Trophoblast cell (in vitro differentiated cells and primary cell): ENCODE results near the gene LRRTM4.

ENCODE experiments used
- DNase-seq, 2 donors: peaks; one replicate each; pipeline ENCODE4 v3.0.0-alpha.2; 2016
- H2AFZ ChIP-seq: 2 replicates; pipeline ENCODE4 v1.6.1; 2013; ENCODE audit warnings: low read length, moderate library complexity, mild to moderate bottlenecking; ENCODE audit not compliant: insufficient read depth, poor library complexity
- H2AK5ac ChIP-seq: 2 replicates; pipeline ENCODE4 v1.6.1; 2013; ENCODE audit warnings: mild to moderate bottlenecking, low read length
- H2BK120ac ChIP-seq: 2 replicates; pipeline ENCODE4 v1.6.1; 2013; ENCODE audit warnings: low read length, mild to moderate bottlenecking, moderate library complexity; ENCODE audit not compliant: insufficient read depth, poor library complexity
- H2BK12ac ChIP-seq: 2 replicates; pipeline ENCODE4 v1.6.1; 2013; ENCODE audit warnings: mild to moderate bottlenecking, low read length, moderate library complexity
- H2BK5ac ChIP-seq: 2 replicates; pipeline ENCODE4 v1.6.1; 2013; ENCODE audit warnings: low read length, low read depth, moderate library complexity, mild to moderate bottlenecking; ENCODE audit not compliant: poor library complexity
- H3K14ac ChIP-seq: 2 replicates; pipeline ENCODE4 v1.6.1; 2013; ENCODE audit warnings: mild to moderate bottlenecking, low read length
- H3K18ac ChIP-seq: 2 replicates; pipeline ENCODE4 v1.6.1; 2013; ENCODE audit warnings: mild to moderate bottlenecking, low read length
- H3K23ac ChIP-seq: 2 replicates; pipeline ENCODE4 v1.6.1; 2013; ENCODE audit warnings: low read length
- H3K27ac ChIP-seq: 2 replicates; pipeline ENCODE4 v1.5.1; 2013; ENCODE audit warnings: low read depth, mild to moderate bottlenecking, inconsistent platforms, low read length, moderate library complexity
- H3K27me3 ChIP-seq: 2 replicates; pipeline ENCODE4 v1.6.1; 2013; ENCODE audit warnings: inconsistent platforms, mild to moderate bottlenecking, low read length, moderate library complexity; ENCODE audit not compliant: insufficient read depth
- H3K36me3 ChIP-seq, 2 experiments: 1 replicate in 1 of 2; 2 replicates in 1 of 2; pipeline ENCODE4 v1.6.1; 2013; ENCODE audit warnings: low read length in 2 of 2, mild to moderate bottlenecking in 2 of 2, moderate library complexity in 1 of 2; ENCODE audit not compliant: insufficient read depth in 2 of 2, control insufficient read depth in 1 of 2
- H3K4ac ChIP-seq: 2 replicates; pipeline ENCODE4 v1.6.1; 2013; ENCODE audit warnings: low read depth, mild to moderate bottlenecking, low read length, moderate library complexity
- H3K4me1 ChIP-seq, 2 experiments: 1 replicate in 1 of 2; 2 replicates in 1 of 2; pipeline ENCODE4 v1.6.1; 2013; ENCODE audit warnings: low read length in 2 of 2, mild to moderate bottlenecking in 2 of 2, moderate library complexity in 1 of 2; ENCODE audit not compliant: insufficient read depth in 2 of 2, control insufficient read depth in 1 of 2
- H3K4me2 ChIP-seq: 2 replicates; pipeline ENCODE4 v1.6.1; 2013; ENCODE audit warnings: inconsistent platforms, mild to moderate bottlenecking, low read length, moderate library complexity
- H3K4me3 ChIP-seq: 2 replicates; pipeline ENCODE4 v1.5.1; 2013; ENCODE audit warnings: mild to moderate bottlenecking, low read depth, low read length, inconsistent platforms
- H3K79me1 ChIP-seq: one replicate; pipeline ENCODE4 v1.6.1; 2013; ENCODE audit warnings: low read length
- H3K79me2 ChIP-seq: 2 replicates; pipeline ENCODE4 v1.6.1; 2013; ENCODE audit warnings: low read length, mild to moderate bottlenecking; ENCODE audit not compliant: control insufficient read depth, insufficient read depth, poor library complexity
- H3K9ac ChIP-seq: 2 replicates; pipeline ENCODE4 v1.6.1; 2013; ENCODE audit warnings: mild to moderate bottlenecking, low read length
- H3K9me3 ChIP-seq: 2 replicates; pipeline ENCODE4 v1.6.1; 2013; ENCODE audit warnings: low read depth, mild to moderate bottlenecking, control low read depth, inconsistent platforms, low read length; ENCODE audit not compliant: insufficient read depth
- H4K12ac ChIP-seq: 2 replicates; pipeline ENCODE4 v1.6.1; 2013; ENCODE audit warnings: low read depth, mild to moderate bottlenecking, low read length, moderate library complexity
- H4K8ac ChIP-seq: 2 replicates; pipeline ENCODE4 v1.6.1; 2013; ENCODE audit warnings: low read depth, mild to moderate bottlenecking, low read length, moderate library complexity
- H4K91ac ChIP-seq: one replicate; pipeline ENCODE4 v1.6.1; 2013; ENCODE audit warnings: low read depth, mild to moderate bottlenecking, low read length, moderate library complexity
- WGBS: extraction: QIAGEN DNeasy Blood & Tissue Kit; methylation state at CpG from one replicate; pipeline ENCODE4 v1.1.7; 2013; ENCODE audit warnings: missing lambda C conversion rate; ENCODE audit not compliant: insufficient read length, insufficient coverage; ENCODE audit errors: extremely low coverage; 5-methylcytosine and 5-hydroxymethylcytosine counted together

The LRRTM4 gene

GRCh38 chr2:77398970-77399600, 123.1 kb downstream of the LRRTM4 start:
- H2AK5ac ChIP-seq: no peak overlapping the region

GRCh38 chr2:77397763-77398162, 124.4 kb downstream of the LRRTM4 start:
- Histone ChIP-seq H3K4me2 (no peak overlapping the region), H2AK5ac (no peak overlapping the region), H2BK12ac (no peak overlapping the region), H2AFZ (no peak overlapping the region), H3K14ac (no peak overlapping the region), H3K27ac (no peak overlapping the region), H3K4me1 (no peaks in the 10 kb centered on the region), H4K12ac (no peak overlapping the region), H3K4me3 (no peak overlapping the region), H3K9me3 (no peaks in the 10 kb centered on the region), H3K9ac (no peak overlapping the region), H4K8ac (no peak overlapping the region), H3K79me2 (no peaks in the 10 kb centered on the region), H3K27me3 (no peaks in the 10 kb centered on the region), H3K36me3 (no peaks in the 10 kb centered on the region), H4K91ac (no peak overlapping the region), H3K23ac (no peak overlapping the region), H2BK5ac (no peak overlapping the region), H3K18ac (no peak overlapping the region), H3K4ac (no peak overlapping the region), H3K79me1 (no peaks in the 10 kb centered on the region), H2BK120ac (no peak overlapping the region)
- DNase-seq: peak; percentile 1 to 39
- no CpG with 5 or more reads among the region's 2 CpGs for WGBS

More at GRCh38 chr2:77398970-77399600, 123.1 kb downstream of the LRRTM4 start:
- H3K4me1 ChIP-seq: no peaks in the 10 kb centered on the region
- H2BK5ac ChIP-seq: no peak overlapping the region
- H4K91ac ChIP-seq: no peak overlapping the region
- no peak overlapping the region for H3K4ac ChIP-seq
- WGBS: no CpG with 5 or more reads among the region's 4 CpGs
- no peak overlapping the region for H2BK12ac ChIP-seq
- H3K4me2 ChIP-seq: no peak overlapping the region
- H3K79me2 ChIP-seq: no peaks in the 10 kb centered on the region
- H3K14ac ChIP-seq: no peak overlapping the region
- no peak overlapping the region for H3K23ac ChIP-seq
- H4K8ac ChIP-seq: no peak overlapping the region
- H3K9me3 ChIP-seq: no peaks in the 10 kb centered on the region
- H2BK120ac ChIP-seq: no peak overlapping the region
- no peaks in the 10 kb centered on the region for H3K79me1 ChIP-seq
- H3K27ac ChIP-seq: no peak overlapping the region
- DNase-seq: no peak
- H4K12ac ChIP-seq: no peak overlapping the region
- no peaks in the 10 kb centered on the region for H3K27me3 ChIP-seq
- no peak overlapping the region for H3K18ac ChIP-seq
- H3K4me3 ChIP-seq: no peak overlapping the region
- no peak overlapping the region for H3K9ac ChIP-seq
- H3K36me3 ChIP-seq: no peaks in the 10 kb centered on the region
- H2AFZ ChIP-seq: no peak overlapping the region

GRCh38 chr2:77395011-77395410, 127.2 kb downstream of the LRRTM4 start:
- H3K36me3 ChIP-seq: no peaks in the 10 kb centered on the region
- no CpG with 5 or more reads among the region's 1 CpG for WGBS
- no peak overlapping the region for H2BK12ac ChIP-seq
- DNase-seq: no peak
- H3K18ac ChIP-seq: no peak overlapping the region
- H2BK120ac ChIP-seq: no peak overlapping the region
- no peak overlapping the region for H3K4me3 ChIP-seq
- no peaks in the 10 kb centered on the region for H3K79me1 ChIP-seq
- no peak overlapping the region for H3K4me2 ChIP-seq
- H2BK5ac ChIP-seq: no peak overlapping the region
- no peak overlapping the region for H3K14ac ChIP-seq
- no peak overlapping the region for H3K23ac ChIP-seq
- no peak overlapping the region for H2AK5ac ChIP-seq
- H3K9me3 ChIP-seq: no peaks in the 10 kb centered on the region
- H4K8ac ChIP-seq: no peak overlapping the region
- no peak overlapping the region for H4K12ac ChIP-seq
- H3K79me2 ChIP-seq: no peaks in the 10 kb centered on the region
- no peak overlapping the region for H3K27ac ChIP-seq
- H2AFZ ChIP-seq: no peak overlapping the region
- H3K4ac ChIP-seq: no peak overlapping the region
- no peaks in the 10 kb centered on the region for H3K4me1 ChIP-seq
- no peaks in the 10 kb centered on the region for H3K27me3 ChIP-seq
- no peak overlapping the region for H4K91ac ChIP-seq
- H3K9ac ChIP-seq: no peak overlapping the region

DNA sequence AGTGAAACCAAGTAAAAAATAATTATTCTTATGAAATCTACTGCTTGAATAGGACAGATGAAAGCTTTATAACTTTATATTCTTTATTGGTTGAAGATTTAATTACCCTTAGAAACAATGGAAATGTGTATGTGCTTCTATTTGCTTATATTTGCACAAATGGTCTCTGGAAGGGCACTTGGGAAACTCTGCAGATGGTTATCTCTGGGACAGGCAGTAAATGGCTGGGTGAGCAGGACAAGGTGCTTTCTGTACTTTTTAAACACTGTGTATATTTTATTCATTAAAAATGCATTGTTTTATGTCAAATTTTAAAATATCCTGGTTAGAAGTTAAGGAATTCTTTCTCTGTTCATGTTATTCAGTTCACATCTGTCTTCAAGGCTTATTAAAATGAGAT, 131.1 kb downstream of the LRRTM4 start:
- H3K18ac ChIP-seq: no peak overlapping the region
- no peak overlapping the region for H2BK12ac ChIP-seq
- H2BK5ac ChIP-seq: no peak overlapping the region
- H2AK5ac ChIP-seq: no peak overlapping the region
- no peak overlapping the region for H3K4me3 ChIP-seq
- no peak overlapping the region for H3K4me2 ChIP-seq
- no peaks in the 10 kb centered on the region for H3K79me2 ChIP-seq
- H3K9ac ChIP-seq: no peak overlapping the region
- H3K4me1 ChIP-seq: no peaks in the 10 kb centered on the region
- no peaks in the 10 kb centered on the region for H3K9me3 ChIP-seq
- H2BK120ac ChIP-seq: no peak overlapping the region
- H3K27me3 ChIP-seq: no peaks in the 10 kb centered on the region
- no peak overlapping the region for H4K91ac ChIP-seq
- H3K36me3 ChIP-seq: no peaks in the 10 kb centered on the region
- H2AFZ ChIP-seq: no peak overlapping the region
- no peak overlapping the region for H3K4ac ChIP-seq
- H3K79me1 ChIP-seq: no peaks in the 10 kb centered on the region
- no peak for DNase-seq
- no peak overlapping the region for H4K12ac ChIP-seq
- H3K14ac ChIP-seq: no peak overlapping the region
- no peak overlapping the region for H3K23ac ChIP-seq
- H4K8ac ChIP-seq: no peak overlapping the region
- no peak overlapping the region for H3K27ac ChIP-seq
